Parathyroid adenoma (tissue), 2 donors: Measurements from ENCODE around the gene CNRIP1.

Source experiments
- H2AFZ ChIP-seq: fragments of 300-600 bp; sonication (generic); one replicate; pipeline ENCODE4 v1.7.0; 2017; ENCODE audit warnings: antibody characterized with exemption, mild to moderate bottlenecking
- H3K27ac ChIP-seq: fragments of 300-600 bp; sonication (generic); one replicate; pipeline ENCODE4 v1.7.0; 2017
- H3K27me3 ChIP-seq: fragments of 300-600 bp; sonication (generic); one replicate; pipeline ENCODE4 v1.7.0; 2017; ENCODE audit warnings: low read length; ENCODE audit not compliant: control insufficient read depth, insufficient read depth
- H3K36me3 ChIP-seq: fragments of 300-600 bp; sonication (generic); one replicate; pipeline ENCODE4 v1.7.0; 2017; ENCODE audit warnings: low read length; ENCODE audit not compliant: control insufficient read depth, insufficient read depth
- H3K4me1 ChIP-seq: fragments of 300-600 bp; sonication (generic); one replicate; pipeline ENCODE4 v1.7.0; 2017; ENCODE audit warnings: control low read depth
- H3K4me2 ChIP-seq: fragments of 300-600 bp; sonication (generic); one replicate; pipeline ENCODE4 v1.7.0; 2017; ENCODE audit warnings: low read length
- H3K4me3 ChIP-seq: fragments of 300-600 bp; sonication (generic); one replicate; pipeline ENCODE4 v1.7.0; 2017; ENCODE audit warnings: low read depth, low read length
- H3K79me2 ChIP-seq: fragments of 300-600 bp; sonication (generic); one replicate; pipeline ENCODE4 v1.7.0; 2017; ENCODE audit warnings: control low read depth
- H3K9ac ChIP-seq: fragments of 300-600 bp; sonication (generic); one replicate; pipeline ENCODE4 v1.7.0; 2017; ENCODE audit warnings: mild to moderate bottlenecking
- H3K9me3 ChIP-seq: fragments of 300-600 bp; sonication (generic); one replicate; pipeline ENCODE4 v1.7.0; 2017; ENCODE audit warnings: low read length; ENCODE audit not compliant: control insufficient read depth
- TF ChIP-seq, protein P1 (sequence below): fragments of 300-600 bp; sonication (generic); IDR thresholded peaks from one replicate; pipeline ENCODE4 v1.7.0; 2017; ENCODE audit warnings: antibody characterized with exemption, mild to moderate bottlenecking
- donor health status: primary hyperparathyroidism.

The CNRIP1 gene

DNA sequence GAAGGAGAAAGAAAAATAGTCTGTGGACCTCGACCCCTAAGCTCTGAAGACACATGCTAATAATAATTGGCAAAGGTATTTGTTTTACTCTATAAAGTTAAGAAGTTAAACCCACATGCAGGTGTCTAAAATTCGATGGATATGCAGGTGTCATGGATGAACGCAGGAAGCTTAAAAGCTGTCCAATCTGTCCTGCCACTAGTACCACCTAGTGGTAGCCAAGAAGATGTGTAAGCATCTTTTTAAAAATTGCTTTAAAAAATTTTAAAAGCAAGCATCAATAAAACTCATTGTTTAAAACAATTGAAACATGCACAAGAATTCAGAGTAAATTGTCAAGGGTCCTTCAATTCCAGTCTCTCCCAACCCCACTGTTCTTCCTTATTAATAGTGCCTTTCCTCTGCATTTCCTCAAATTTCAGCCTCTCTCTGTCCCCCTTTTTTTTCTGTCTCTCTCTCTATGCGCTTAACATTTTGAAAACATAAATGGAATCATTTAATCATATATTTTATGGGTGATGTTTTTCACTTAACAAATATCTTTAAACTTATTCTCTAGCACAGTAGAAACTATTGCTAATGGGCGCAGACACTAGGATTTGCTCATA is 36.8 kb downstream of the CNRIP1 start:
- H3K4me3 ChIP-seq: no peak overlapping the region

DNA sequence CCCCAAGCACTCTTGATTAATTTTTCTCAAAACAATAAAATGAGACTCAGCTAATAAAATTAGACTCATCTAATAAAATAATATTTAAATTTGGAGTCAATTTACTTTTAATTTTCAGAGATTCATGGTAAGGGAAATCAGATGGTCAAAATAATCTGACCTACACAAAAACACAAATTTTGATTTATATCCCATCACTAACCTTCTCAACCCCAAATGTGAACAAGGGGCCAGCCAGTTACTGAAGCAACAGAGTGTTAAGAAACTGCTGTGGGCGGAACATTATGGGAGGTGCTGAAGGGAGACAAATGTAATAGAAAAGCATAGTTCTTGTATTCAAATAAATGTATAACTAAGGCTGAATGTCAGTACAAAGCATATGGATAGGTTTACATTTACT is 39.0 kb downstream of the CNRIP1 start:
- no peak overlapping the region for H3K4me2 ChIP-seq
- H3K9ac ChIP-seq: no peak overlapping the region
- H3K9me3 ChIP-seq: no peaks in the 10 kb centered on the region
- H3K4me3 ChIP-seq: no peak overlapping the region
- H3K4me1 ChIP-seq: no peaks in the 10 kb centered on the region
- TF ChIP-seq, protein P1, sequence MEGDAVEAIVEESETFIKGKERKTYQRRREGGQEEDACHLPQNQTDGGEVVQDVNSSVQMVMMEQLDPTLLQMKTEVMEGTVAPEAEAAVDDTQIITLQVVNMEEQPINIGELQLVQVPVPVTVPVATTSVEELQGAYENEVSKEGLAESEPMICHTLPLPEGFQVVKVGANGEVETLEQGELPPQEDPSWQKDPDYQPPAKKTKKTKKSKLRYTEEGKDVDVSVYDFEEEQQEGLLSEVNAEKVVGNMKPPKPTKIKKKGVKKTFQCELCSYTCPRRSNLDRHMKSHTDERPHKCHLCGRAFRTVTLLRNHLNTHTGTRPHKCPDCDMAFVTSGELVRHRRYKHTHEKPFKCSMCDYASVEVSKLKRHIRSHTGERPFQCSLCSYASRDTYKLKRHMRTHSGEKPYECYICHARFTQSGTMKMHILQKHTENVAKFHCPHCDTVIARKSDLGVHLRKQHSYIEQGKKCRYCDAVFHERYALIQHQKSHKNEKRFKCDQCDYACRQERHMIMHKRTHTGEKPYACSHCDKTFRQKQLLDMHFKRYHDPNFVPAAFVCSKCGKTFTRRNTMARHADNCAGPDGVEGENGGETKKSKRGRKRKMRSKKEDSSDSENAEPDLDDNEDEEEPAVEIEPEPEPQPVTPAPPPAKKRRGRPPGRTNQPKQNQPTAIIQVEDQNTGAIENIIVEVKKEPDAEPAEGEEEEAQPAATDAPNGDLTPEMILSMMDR: no peak
- H3K79me2 ChIP-seq: no peaks in the 10 kb centered on the region
- H3K27me3 ChIP-seq: no peaks in the 10 kb centered on the region
- H3K27ac ChIP-seq: no peak overlapping the region
- no peak overlapping the region for H2AFZ ChIP-seq
- H3K36me3 ChIP-seq: no peaks in the 10 kb centered on the region

More for the DNA sequence above, 36.8 kb downstream of the CNRIP1 start:
- Histone ChIP-seq H3K27me3 (no peaks in the 10 kb centered on the region), H2AFZ (no peak overlapping the region), H3K36me3 (no peaks in the 10 kb centered on the region), H3K79me2 (no peaks in the 10 kb centered on the region), H3K4me1 (peaks cover 10% of the 10 kb centered on the region), H3K27ac (no peak overlapping the region), H3K9ac (no peak overlapping the region), H3K9me3 (no peaks in the 10 kb centered on the region), H3K4me2 (no peak overlapping the region)
- TF ChIP-seq, protein P1: peak; percentile 85

DNA sequence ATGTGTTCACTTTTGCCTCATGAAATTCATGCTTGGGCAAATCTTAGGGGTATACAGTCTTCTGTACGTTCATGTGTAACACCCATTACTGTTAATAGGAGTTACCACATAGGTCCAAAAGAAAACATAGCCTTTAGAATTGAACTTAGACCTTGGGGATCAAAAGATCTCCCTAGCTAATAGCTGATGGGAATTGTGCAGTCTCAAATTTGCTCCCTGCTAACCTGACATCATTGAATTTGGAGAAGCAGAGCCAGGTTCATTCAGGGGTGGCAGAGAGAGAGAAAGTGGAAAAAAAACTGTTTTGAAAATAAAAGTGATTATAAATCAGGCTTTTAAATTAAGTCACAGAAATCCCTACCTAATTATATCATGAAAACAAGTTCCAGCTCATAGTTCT is 39.4 kb downstream of the CNRIP1 start:
- Histone ChIP-seq H3K9ac (no peak overlapping the region), H3K4me3 (no peak overlapping the region), H3K27me3 (no peaks in the 10 kb centered on the region), H3K4me1 (no peaks in the 10 kb centered on the region), H2AFZ (no peak overlapping the region), H3K4me2 (no peak overlapping the region), H3K9me3 (no peaks in the 10 kb centered on the region), H3K36me3 (no peaks in the 10 kb centered on the region), H3K27ac (no peak overlapping the region), H3K79me2 (no peaks in the 10 kb centered on the region)
- TF ChIP-seq, protein P1: no peak

DNA sequence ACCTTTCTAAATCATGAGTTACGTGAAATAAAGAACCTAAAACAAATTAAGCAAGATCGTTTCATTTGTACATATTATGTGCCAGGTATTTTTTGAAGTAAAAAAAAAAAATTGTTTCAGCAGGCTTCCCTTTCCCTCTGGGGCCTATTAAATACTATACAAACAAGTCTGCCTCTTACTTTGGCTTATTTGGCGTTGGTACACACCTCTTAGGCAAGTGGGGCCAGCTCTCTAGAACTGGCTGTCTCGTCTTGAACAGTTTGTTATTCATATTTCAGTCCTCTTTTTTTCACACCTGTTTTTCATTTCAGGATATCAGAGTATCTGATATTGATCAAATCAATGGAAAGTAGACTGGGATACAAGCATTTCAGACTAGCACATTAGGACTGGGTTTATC is 40.1 kb downstream of the CNRIP1 start:
- Histone ChIP-seq H3K4me1 (no peaks in the 10 kb centered on the region), H3K4me3 (no peak overlapping the region), H3K9ac (no peak overlapping the region), H3K27ac (no peak overlapping the region), H3K36me3 (no peaks in the 10 kb centered on the region), H3K9me3 (no peaks in the 10 kb centered on the region), H3K27me3 (no peaks in the 10 kb centered on the region), H3K79me2 (no peaks in the 10 kb centered on the region), H3K4me2 (no peak overlapping the region), H2AFZ (no peak overlapping the region)
- TF ChIP-seq, protein P1: no peak

DNA sequence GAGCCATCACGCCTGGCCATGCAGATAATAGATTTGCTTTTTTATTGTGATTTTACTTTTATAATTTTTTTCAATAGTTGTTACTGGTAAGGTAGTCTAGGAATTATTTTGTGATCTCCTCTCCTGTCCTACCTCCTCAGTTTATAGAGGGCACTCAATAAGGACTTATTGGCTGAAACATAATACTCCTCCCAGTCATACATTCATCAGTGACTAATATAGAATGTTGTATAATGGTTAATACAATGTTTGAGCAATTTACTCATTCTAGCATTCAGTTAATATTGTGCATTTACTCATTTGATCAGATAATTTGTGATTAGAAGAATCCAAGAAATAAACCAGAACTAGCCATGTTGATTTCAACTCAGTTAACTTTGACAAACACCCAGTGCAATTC is 41.6 kb downstream of the CNRIP1 start:
- Histone ChIP-seq H3K4me2 (no peak overlapping the region), H3K36me3 (no peaks in the 10 kb centered on the region)

More for the DNA sequence above, 41.6 kb downstream of the CNRIP1 start:
- Histone ChIP-seq H3K4me3 (no peak overlapping the region), H3K27ac (no peak overlapping the region), H3K27me3 (no peaks in the 10 kb centered on the region), H3K9ac (no peak overlapping the region), H3K9me3 (no peaks in the 10 kb centered on the region), H3K4me1 (no peaks in the 10 kb centered on the region), H3K79me2 (no peaks in the 10 kb centered on the region), H2AFZ (no peak overlapping the region)
- TF ChIP-seq, protein P1: no peak
